Measurements from ENCODE around the gene GRIP1.

DNA sequence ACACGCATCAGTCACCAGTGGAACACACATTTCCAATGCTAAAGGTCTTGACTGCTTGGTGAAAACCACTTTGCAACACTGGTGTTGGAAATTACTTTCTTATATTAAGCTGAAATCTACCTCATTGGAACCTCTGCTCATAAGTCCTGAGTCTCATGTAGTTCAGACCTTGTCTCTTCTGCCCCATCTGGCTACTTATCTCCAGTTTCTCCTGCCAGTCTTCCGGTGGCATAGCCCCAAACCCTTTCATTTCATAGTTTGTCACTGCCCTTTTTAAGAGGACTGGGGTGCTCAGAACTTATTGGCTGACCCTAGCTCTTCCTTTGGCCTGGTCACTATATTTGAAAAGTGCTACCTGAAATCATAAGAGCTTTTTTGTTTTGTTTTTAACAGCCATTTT is 332.9 kb downstream of the GRIP1 start:
- TF ChIP-seq CTCF (IDR thresholded peaks at IDR 0.05; ENCODE audit: insufficient read depth, low read length) (no peak), REST (IDR thresholded peaks at IDR 0.05; ENCODE audit: insufficient replicate concordance, low read depth) (no peak), GABPA (IDR thresholded peaks at IDR 0.05; ENCODE audit: low read depth) (no peak), POLR2AphosphoS5 (IDR thresholded peaks at IDR 0.05; ENCODE audit: low read depth) (no peak)
